ENCODE results near the gene KIT.
A peak's percentile ranks its signal among the peaks of the same experiment; 100 is the strongest.

KIT gene

DNA sequence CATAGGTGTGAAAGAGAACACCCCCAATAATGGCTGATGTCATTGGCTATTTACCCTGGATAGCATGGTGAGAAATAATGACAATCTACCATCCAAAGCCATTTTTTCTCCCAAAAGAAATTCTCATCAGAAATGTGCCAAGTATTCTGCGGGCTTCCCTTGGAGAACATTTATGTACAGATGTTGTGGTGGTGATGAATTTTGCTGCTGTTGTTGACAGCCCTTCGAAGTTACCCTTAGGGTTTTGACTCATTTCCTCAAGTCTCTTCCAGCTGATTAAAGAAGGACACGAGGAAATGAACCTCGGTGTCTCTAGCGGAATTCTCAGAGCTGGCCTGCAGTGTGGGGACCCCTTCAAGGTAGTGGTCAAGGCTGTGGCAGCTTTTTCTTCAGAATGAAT, 3.4 kb downstream of the KIT start:
- DNase-seq: no peak

DNA sequence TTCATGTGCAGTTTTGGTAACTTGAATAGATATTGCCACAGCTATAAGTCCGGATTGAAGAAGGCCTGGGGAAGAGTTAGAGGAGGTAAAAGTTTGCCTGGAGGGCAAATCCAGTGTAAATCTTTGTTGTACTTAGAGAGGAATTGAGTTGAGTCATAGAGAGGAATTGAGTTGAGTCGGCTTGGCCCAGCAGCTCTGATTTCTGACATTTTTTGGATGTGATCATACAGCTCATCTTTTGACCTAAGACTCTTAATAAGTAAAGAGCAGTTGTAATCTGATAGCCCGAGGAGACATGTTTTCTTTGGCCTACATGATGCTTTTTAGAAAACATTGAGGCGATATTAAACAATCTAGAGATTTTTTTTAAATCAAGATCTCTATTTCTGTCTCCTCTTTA, 3.9 kb downstream of the KIT start:
- no peak for DNase-seq

DNA sequence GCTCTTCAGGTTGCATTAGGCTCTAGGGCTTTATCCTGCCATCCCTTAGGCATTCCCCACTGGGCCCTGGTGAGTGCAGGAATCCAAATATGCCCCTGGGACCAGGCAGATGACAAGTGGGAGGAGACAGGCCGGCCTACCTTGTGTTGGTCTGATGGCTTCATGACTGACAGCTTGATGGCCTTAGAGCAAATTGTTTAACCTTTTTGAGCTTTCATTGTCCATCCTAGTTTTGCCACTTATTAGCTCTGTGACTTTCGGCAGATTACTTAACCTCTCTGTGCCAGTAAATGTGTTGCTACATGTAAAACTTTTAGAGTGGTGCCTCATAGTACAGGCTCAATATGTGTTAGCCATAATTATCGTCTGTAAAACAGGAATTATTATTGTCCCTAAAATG, 4.4 kb downstream of the KIT start:
- DNase-seq: no peak

DNA sequence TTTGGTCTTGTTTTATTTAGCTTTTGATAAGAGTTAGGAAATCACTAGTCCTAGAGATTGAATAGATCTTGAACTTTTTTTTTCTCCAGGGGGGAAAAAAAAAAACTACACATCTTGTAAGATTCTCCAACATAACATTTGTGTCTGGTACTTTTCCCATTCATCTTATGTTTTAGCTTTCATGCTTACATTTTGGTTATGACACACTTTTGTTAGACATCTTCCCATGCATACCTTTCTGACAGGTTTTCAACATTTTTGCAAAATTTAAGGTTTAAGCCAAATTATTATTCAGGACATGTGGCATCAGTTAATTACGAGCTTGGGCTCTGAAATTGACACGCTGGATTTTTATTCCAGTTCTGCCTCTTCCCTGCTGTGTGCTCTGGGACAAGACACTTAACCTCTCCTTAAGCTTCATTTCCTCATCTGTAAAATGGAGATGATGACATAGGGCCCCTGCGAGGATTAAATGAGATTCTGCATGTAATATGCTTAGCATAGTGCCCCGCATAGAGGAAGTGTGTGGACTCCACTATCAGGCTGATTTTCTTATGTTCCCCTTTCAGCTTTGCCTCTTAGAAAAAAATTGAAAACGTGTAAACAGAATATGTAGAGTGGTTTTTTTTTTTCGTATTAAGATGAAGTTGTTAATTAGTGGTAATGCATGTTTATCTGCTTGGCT, 5.3 kb downstream of the KIT start:
- DNase-seq: no peak

DNA sequence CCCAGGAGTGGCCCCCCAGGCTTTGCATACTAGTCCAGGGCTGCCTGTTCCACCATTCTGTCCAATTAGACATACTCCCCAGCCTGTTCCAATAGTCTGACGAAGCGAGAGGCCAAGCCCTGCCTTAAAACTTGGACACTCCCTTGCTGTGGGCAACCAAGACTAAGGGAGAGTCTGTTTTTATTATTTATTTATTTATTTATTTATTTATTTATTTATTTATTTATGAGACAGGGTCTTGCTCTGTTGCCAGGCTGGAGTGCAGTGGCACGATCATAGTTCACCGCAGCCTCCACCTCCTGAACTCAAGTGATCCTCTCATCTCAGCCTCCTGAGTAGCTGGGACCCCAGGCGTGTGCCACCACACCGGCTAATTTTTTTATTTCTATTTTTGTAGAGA, 6.6 kb downstream of the KIT start:
- no peak for DNase-seq

DNA sequence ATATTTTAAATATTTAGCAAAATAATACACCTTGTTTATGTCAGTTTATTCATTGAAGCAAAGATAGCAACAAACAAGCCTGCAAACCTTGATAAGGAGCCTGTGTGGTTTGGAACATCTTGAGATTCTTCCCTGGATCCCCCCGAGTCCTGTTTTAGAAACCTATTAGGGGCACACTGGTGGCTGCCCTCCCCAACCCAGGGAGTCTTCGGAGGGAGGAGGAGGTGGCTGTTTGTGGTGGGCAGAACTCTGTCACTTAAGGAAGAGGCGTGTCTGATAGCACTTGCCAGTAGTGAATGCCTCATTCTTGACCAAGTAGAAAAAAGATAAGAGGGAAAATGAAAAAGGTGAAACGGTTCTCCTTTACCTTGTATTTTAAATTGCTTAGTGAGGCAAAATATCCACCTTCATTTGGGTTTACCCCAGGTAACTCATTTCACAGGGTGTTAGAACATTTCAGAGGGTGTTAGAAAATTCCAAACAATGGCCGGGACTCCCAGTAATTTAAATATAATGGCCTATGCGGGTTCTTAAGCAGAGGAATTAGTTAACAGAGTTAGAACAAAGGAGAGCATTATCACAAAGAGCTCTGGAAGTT, 10.4 kb downstream of the KIT start:
- no peak for DNase-seq

DNA sequence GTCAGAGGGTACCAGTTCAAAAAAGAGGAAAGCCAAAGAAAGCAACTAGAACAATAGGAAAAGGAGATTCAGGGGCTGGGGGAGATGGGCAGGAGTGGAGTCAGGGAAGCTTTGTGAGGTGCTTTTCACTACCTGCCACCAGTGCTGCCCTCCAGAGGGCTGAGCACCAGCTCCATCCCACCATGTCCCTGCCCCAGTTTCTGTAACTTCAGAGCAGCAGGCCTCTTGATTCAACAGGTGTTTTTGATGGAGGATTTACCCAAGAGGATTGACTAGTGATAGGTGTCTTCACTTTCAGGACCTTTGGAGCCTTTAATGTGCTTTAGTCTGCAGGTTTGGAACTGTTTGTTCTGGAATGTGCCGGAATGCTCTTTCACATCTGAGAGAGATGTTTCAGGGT, 12.1 kb downstream of the KIT start:
- no peak for DNase-seq

DNA sequence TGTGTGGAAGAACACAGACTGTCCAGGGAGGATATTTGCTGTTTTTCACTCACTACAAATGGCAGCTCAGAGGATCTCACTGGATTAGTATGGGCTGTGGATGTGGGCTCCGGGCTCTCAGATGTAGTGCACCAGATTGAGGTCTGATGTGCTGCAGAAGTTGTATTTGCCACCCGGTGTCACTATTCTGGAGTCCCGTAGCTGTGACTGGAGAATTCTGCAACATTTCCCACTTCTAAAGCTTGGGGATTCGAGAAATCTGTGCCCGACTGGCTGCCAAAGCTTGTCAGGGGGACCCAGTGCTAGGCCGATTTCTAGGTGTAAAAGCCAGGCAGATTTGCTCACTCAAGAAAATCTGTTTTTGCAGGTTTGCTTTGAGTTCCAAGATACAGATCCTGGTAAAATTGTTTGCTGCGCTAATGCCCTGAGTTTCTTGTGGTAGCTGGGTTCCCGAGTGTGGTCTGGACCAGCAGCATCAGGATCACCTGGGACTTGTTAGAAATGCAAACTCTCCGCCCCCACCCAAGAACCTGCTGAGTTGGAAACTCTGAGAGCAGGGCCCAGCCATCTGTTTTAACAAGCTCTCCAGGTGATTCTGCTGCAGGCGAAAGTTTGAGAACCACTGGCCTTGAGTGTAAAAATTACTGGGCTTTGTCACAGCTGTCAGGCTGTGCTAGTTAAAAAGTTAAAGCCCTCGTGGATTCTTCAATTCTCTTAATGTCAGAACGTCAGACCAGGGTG, 18.1 kb downstream of the KIT start:
- DNase-seq: no peak

DNA sequence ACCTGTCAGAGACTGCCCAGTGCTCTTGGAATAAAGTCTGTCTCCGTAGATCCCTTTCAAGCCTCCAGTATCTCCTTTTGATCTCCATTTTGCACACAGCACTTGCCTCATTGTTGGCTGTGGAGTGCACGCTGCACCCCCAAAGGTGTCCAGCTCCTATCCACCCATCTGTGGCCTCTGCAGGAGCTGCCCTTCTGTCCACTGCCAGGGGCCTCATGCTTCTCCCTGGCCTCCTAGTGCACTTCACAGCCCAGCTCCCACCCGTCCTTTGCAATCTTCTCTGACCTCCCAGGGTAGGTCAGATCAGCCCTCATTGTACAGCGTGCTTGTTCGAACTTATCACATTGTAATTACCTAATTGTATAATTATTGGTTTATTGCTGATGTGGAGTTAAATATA, 18.9 kb downstream of the KIT start:
- DNase-seq: no peak

DNA sequence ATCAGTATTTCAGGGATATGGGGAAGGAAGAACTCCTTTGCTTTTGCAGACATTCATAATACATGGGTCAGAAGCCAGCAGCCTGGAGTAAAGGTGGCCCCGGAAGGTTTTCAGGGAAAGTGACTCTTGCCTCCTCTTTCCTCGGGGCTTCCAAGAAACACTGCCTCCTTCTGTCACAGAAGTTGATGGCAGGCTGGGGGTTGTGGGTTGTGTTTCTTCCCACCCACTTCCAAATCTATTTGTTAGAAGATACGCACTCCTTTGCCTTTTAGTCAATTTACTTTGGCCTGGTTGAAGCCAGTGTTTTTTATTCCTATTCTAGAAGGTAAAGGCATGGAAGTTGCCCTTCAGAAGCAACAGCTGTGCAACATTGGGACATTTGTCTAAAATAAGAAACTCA, 19.7 kb downstream of the KIT start:
- DNase-seq: no peak

DNA sequence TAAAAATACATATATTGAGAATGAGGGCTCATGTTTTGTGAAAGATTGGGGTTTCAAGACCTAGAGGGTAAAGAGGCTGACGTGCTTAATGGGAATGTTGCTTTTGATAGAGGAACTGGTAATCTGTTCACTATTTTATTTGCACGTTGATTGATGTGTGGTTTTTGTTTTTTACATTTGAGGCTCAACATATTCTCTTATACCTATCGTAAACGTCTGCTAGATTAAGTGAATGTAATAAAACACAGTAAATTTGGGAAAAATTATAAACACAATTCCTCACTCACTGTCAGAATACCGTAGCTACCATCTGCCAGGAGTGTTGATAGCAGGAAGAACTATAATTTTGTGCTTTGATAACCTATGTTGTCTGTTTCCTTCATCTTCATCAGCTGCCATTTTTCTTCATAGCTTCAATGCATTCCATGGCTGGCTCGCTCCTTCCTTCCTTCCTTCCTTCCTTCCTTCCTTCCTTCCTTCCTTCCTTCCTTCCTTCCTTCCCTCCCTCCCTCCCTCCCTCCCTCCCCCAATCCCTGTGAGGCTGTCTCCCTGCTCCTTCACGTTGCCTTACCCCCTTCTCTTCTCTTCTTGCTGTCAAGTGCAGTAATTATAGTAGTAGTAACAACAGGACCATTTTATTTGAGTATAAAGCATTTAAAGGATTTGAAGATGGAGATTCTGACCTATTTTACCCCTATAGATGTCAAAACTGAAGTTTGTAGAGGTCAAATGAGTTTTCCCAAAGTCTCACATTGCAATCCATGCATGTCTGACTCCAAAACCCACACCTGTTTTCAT, 20.3 kb downstream of the KIT start:
- DNase-seq: no peak

DNA sequence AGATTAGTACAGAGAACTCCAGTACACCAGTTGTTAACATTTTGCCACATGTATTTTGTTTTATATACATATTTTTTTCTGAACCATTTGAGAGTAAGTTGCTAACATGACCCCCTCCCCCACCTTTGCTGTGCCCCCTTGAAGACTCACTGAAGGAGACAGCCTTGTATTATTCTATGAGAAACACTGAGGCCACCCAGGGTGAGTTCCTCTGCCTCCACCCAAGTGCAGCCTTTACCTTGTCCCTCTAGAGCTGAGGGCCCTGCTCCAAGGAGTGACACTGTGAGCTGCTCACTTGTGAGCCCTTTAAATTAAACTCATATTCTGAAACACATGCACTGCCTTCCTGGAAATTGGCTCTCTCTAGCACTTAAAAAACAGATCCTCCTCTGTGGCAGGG, 21.1 kb downstream of the KIT start:
- DNase-seq: no peak

DNA sequence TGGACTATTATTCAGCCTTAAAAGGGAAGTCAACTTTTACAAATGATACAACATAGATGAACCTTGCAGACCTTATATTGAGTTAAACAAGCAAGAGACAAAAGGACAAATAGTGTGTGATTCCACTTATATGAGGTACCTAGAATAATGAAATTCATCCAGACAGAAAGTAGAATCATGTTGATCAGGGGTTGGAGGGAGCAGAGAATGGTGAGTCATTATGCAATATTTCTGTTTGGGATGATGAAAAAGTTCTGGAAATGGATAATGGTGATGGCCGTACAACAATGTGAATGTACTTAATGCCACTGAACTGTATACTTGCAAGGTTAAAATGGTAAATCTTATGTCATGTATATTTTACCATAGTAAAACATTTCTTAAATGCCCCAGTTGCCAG, 22.1 kb downstream of the KIT start:
- DNase-seq: no peak

DNA sequence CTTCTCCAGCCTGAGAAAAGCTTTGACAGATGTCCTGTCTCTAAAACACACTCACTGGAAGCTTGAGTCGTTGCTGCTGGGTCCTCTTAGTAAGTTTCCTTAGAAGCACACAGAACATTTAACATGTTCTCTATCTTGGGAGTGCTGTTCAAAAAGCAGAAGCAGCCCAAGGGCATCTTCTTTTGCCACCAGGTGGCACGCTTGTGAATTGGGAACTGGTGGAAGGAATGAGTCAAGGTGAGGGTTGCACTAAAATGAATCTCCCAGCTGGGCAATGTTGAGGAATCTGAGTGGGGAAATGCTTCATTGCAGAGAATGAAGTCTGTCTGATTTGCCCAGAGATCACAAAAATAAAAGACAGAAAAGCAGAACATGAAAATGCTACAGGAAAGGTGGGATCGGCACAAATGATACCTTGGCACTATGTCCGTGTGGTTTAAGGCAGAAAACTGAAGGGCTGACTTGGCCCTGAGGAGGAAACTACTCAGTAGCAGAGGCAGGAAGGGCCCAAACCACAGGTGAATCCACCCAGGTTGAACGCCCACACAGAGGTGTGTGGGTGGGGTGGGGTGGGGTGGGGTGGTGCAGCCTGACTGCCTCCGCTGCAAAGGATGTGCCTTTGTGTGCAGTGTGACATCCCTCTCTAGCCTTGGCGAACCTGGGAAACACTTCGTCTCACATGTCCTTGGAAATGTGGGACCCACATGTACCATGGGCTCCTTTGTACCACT, 26.0 kb downstream of the KIT start:
- DNase-seq: peak; percentile 44

DNA sequence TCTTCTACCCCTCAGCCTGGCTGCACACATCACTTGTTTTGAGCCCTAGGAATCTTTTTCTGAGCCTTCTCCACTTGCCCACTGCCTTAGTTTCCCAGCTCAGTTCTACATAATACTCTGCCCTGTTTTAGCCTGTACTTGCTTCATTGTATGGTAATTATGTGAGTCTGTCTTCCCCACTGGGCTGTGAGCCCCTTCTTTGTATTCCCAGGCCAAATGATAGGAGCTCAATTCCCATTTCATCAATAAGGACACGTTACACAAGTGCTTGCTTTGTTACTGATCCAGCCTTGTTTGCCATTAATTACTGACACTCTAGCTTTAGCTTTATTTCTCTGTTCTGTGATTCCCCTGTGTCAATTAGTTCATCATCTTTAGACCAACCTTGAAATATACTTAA, 28.1 kb downstream of the KIT start:
- no peak for DNase-seq

DNA sequence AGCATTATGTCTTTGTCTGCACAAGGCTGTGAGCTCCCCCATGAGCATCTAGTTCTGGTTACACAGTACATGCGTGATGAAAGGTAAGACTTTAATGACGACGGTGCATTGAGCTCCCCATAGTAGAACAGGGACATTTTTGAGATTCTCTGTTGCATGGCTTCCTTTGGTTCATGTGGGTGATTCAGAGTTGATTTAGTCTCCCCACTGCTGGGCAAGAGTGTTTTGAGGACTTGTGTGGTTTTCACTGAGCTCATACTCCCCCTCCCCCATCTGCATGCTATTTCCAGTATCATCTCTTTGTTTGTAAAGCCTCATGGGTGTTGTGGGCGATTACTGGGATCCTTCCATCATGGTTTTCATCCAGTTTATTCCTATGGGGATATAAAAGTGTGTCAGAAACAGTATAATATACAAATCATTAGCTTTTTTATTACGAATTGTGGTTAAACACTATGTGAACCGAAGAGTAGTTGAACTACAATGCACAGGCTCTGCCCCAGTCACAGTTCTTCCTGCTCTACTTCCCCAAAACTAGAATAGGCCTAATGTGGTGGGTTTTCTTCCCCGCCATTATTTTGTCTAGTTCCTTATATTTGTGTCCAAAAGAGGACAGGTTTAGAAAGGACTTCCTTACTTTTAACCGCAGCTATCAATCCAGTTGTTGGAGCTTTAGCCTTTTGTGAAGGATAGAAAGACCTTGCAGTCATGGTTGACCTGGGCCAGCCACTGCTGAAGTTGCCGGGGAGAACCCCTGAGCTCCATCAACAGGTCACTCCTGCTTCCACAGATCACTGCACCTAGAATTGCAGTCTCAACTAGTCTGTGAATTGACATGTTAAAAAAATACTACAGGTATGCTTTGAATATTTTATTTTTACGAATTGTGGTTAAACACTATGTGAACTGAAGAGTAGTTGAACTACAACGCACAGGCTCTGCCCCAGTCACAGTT, 30.4 kb downstream of the KIT start:
- DNase-seq: peak; percentile 21

DNA sequence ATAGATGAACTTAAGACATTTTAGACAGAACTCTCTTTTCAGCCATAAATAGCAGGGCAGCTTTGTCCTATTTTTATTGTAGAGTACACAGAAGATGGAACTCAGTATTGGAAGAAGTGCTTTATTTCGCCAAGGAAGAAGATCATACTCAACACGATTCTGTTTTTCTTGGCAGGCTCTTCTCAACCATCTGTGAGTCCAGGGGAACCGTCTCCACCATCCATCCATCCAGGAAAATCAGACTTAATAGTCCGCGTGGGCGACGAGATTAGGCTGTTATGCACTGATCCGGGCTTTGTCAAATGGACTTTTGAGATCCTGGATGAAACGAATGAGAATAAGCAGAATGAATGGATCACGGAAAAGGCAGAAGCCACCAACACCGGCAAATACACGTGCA, 37.6 kb downstream of the KIT start:
- DNase-seq: no peak

DNA sequence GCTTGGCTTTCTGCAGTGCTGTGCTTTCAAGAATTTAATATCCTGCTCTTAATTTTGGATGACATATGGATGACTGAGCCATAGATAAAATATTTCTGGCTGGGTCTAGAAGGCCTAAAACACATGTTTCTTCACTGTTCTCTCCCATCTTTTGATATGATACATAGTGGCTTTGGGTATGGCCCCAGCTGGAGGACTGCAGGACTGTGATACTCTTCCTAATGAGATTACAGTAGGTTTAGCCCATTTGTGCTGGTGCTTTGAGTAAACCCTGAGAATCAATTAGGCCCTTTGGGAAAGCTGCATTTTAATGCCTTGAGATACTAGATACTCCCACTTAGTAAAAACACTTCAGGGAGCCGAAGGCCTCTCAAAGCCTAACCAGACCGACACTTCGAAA, 38.0 kb downstream of the KIT start:
- DNase-seq: no peak

DNA sequence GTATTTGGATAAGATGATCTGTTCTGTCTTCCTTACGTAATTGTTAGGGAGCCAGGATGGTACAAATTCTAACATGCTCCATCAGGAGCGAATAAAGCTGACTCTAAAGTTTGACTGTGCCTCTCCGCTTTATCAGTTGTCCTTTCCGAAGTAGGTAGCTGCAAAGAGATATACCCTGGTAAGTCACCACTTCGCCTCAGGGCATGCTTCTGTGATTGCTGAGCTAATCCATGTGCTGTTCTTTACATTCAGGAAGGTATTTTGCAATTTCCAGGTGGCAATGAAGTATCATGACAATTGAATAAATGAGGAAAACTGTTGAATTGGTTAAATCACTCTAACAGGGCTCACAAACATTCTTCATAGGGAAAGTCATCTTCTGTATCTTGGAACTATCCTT, 38.9 kb downstream of the KIT start:
- DNase-seq: no peak

DNA sequence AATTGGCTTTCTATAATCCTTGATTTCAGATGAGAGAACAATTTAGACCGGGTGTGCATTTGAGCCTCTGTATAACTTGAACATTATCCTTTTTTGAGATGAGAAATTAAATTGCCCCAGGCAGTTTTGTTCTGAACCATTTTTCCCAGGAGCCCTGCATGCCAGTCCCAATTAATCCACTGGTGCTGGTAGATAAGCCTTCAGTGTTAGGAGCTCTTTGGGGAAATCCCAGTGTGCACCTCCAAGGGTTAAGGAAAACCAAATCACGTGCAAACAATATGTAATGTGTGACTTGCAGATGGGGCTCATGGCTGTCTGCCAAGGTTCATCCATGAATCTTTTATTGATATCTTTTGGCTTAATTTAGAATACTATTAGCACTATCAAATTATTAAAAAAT, 43.2 kb downstream of the KIT start:
- DNase-seq: no peak

DNA sequence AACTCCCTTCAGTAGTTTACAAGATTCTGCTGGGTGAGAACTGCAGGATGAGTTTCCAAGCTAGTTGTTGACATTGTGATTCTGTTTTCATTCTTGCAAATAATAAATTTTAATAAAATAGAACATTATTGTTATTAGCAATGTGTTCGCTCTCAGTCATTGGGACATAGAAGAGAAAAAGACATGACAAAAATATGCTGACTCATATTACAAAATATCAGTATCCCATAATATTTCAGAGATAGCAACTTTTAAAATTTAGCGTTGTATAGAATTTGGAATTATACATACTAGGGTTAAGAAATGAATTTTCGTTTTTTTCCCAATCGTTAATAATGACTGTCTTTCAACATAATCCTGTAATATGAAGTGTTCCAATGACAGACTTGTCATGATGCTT, 45.4 kb downstream of the KIT start:
- DNase-seq: no peak

DNA sequence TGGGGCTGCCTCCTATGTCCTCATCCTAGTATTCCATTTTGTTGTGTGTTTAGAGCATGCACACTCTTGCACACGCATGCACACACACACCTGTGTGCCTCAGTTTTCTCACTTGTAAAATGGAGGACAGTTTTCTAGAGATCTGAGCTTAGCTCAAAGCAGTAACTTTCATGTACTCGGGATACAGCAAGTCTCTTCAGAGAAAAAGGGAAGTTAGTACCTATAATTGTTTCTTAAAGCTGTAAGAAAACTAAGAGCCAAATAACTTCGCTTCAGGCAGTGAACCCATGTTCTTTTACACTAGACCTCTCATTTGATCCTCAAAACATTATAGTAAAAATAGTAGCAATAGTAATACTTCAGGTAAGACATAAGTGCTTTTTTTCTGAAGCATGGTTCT, 49.6 kb downstream of the KIT start:
- DNase-seq: no peak
